OCI-LY3 (cell line): Measurements from ENCODE around the gene PGF.

ENCODE experiments used
- H2AFZ ChIP-seq: fragments of 200-600, 300-600 bp; shearing (Covaris generic); 2 replicates; pipeline ENCODE4 v1.6.0; 2014; ENCODE audit warnings: antibody characterized with exemption, low read depth, low read length
- H3K27ac ChIP-seq: fragments of 200-600, 300-600 bp; sonication (generic); 2 replicates; pipeline ENCODE4 v1.5.1; 2014; ENCODE audit warnings: mild to moderate bottlenecking, low read length, moderate library complexity, mixed read lengths
- H3K27me3 ChIP-seq: fragments of 200-600, 300-600 bp; sonication (generic); 2 replicates; pipeline ENCODE4 v1.6.1; 2014; ENCODE audit warnings: low read depth, low read length, mixed read lengths
- H3K36me3 ChIP-seq: fragments of 200-600, 300-600 bp; sonication (generic); replicated peaks from 2 replicates; pipeline ENCODE3; 2014; ENCODE audit warnings: low read depth, low read length, mixed read lengths
- H3K4me1 ChIP-seq: fragments of 300-600, 200-600 bp; sonication (generic); 2 replicates; pipeline ENCODE4 v1.6.1; 2014; ENCODE audit warnings: low read length, mixed read lengths
- H3K4me2 ChIP-seq: fragments of 200-600, 300-600 bp; sonication (generic); 2 replicates; pipeline ENCODE4 v1.6.1; 2014; ENCODE audit warnings: low read length, mixed read lengths
- H3K4me3 ChIP-seq: fragments of 300-600, 200-600 bp; sonication (generic); 2 replicates; pipeline ENCODE4 v1.5.1; 2014; ENCODE audit warnings: antibody characterized with exemption, mild to moderate bottlenecking, low read length, moderate library complexity
- H3K79me2 ChIP-seq: fragments of 300-600, 200-600 bp; shearing (Covaris generic); 2 replicates; pipeline ENCODE4 v1.6.1; 2014; ENCODE audit warnings: mild to moderate bottlenecking, low read length, mixed read lengths
- H3K9ac ChIP-seq: fragments of 300-600, 200-600 bp; shearing (Covaris generic); 2 replicates; pipeline ENCODE4 v1.6.0; 2014; ENCODE audit warnings: mild to moderate bottlenecking, low read length, moderate library complexity
- H3K9me3 ChIP-seq: fragments of 200-600, 300-600 bp; shearing (Covaris generic); 2 replicates; pipeline ENCODE4 v1.6.1; 2014; ENCODE audit warnings: low read length, mixed read lengths; ENCODE audit not compliant: insufficient read depth
- H4K20me1 ChIP-seq: fragments of 200-600, 300-600 bp; sonication (generic); 2 replicates; pipeline ENCODE4 v1.6.1; 2016; ENCODE audit warnings: low read length, mixed read lengths; ENCODE audit not compliant: insufficient read depth
- CTCF ChIP-seq: fragments of 200-600, 300-600 bp; sonication (generic); IDR thresholded peaks from 2 replicates; pipeline ENCODE4 v1.5.1; 2014; ENCODE audit warnings: antibody characterized with exemption, low read length, low read depth
- EZH2phosphoT487 ChIP-seq: fragments of 200-600 bp; shearing (Covaris generic); IDR thresholded peaks from 2 replicates; pipeline ENCODE4 v1.6.1; 2018; ENCODE audit warnings: antibody characterized with exemption, mixed run types, low read depth

The PGF gene

GRCh38 chr14:74946659-74947281, 8.6 kb downstream of the PGF start:
- Histone ChIP-seq H2AFZ (no peak overlapping the region), H3K4me1 (peaks cover 32% of the 10 kb centered on the region), H3K4me3 (no peak overlapping the region), H3K27ac (no peak overlapping the region), H4K20me1 (no peaks in the 10 kb centered on the region), H3K4me2 (peak overlapping the region; percentile 73; the same call in 1 of the 2 replicates), H3K27me3 (no peaks in the 10 kb centered on the region), H3K36me3 (no peaks in the 10 kb centered on the region), H3K9me3 (no peaks in the 10 kb centered on the region), H3K79me2 (no peaks in the 10 kb centered on the region), H3K9ac (no peak overlapping the region)
- TF ChIP-seq EZH2phosphoT487 = no peak
- TF ChIP-seq CTCF = no peak

- Histone ChIP-seq H3K9ac (peak overlapping the region; percentile 13; the same call in 1 of the 2 replicates), H3K4me2 (peak overlapping the region; percentile 73), H4K20me1 (no peaks in the 10 kb centered on the region), H3K9me3 (no peaks in the 10 kb centered on the region), H3K79me2 (no peaks in the 10 kb centered on the region), H3K27ac (no peak overlapping the region), H3K4me3 (peak overlapping the region; percentile 49), H2AFZ (no peak overlapping the region; the same call in 1 of the 2 replicates), H3K27me3 (no peaks in the 10 kb centered on the region), H3K4me1 (peaks cover 39% of the 10 kb centered on the region), H3K36me3 (no peaks in the 10 kb centered on the region)
- TF ChIP-seq CTCF = peak; percentile 86
- no peak for TF ChIP-seq EZH2phosphoT487
Measured at GRCh38 chr14:74945852-74946658, 9.3 kb downstream of the PGF start.

- H4K20me1 ChIP-seq = no peaks in the 10 kb centered on the region
- TF ChIP-seq CTCF (peak; percentile 72), EZH2phosphoT487 (no peak)
- peaks cover 46% of the 10 kb centered on the region for H3K4me1 ChIP-seq
- no peak overlapping the region for H3K4me3 ChIP-seq
- no peak overlapping the region for H3K4me2 ChIP-seq
- H3K9me3 ChIP-seq = no peaks in the 10 kb centered on the region
- H2AFZ ChIP-seq = no peak overlapping the region
- no peaks in the 10 kb centered on the region for H3K79me2 ChIP-seq
- no peak overlapping the region for H3K27ac ChIP-seq
- no peak overlapping the region for H3K9ac ChIP-seq
- H3K27me3 ChIP-seq = no peaks in the 10 kb centered on the region
- no peaks in the 10 kb centered on the region for H3K36me3 ChIP-seq
Measured at GRCh38 chr14:74945261-74945851, 10.0 kb downstream of the PGF start.

GRCh38 chr14:74942608-74943007, 12.8 kb downstream of the PGF start:
- peak overlapping the region; percentile 87 for H3K27ac ChIP-seq
- H3K36me3 ChIP-seq = no peaks in the 10 kb centered on the region
- peak overlapping the region; percentile 88 for H3K9ac ChIP-seq
- H3K79me2 ChIP-seq = no peaks in the 10 kb centered on the region
- H4K20me1 ChIP-seq = no peaks in the 10 kb centered on the region
- H3K4me1 ChIP-seq = peaks cover 72% of the 10 kb centered on the region
- peak overlapping the region; percentile 91 for H3K4me2 ChIP-seq
- no peaks in the 10 kb centered on the region for H3K9me3 ChIP-seq
- peak overlapping the region; percentile 6; the same call in 1 of the 2 replicates for H2AFZ ChIP-seq
- TF ChIP-seq EZH2phosphoT487 = no peak
- TF ChIP-seq CTCF = no peak
- peak overlapping the region; percentile 80 for H3K4me3 ChIP-seq
- no peaks in the 10 kb centered on the region for H3K27me3 ChIP-seq
